Cardiac fibroblast (primary cell): ENCODE measurements around the gene IMPDH2.

ENCODE experiments used
- DNase-seq, 2 donors: peaks; one replicate each; pipeline versions ENCODE4 v3.0.0 to v3.0.0-alpha.2; 2010; ENCODE audit warnings: low read depth in 2 of 2
- H3K4me3 ChIP-seq, 2 donors: replicated peaks in 1 of 2; 1 replicate in 1 of 2; 2 replicates in 1 of 2; pipeline ENCODE4 v1.5.1; 2011; ENCODE audit warnings: low read depth in 2 of 2, low read length in 2 of 2, mild to moderate bottlenecking in 2 of 2, moderate library complexity in 1 of 2
- TF ChIP-seq, protein P1 (sequence below): IDR thresholded peaks from one replicate; pipeline ENCODE4 v1.5.1; 2011; ENCODE audit warnings: low read depth, mild to moderate bottlenecking, low read length, inconsistent platforms

Gene IMPDH2

GRCh38 chr3:49027634-49028033 lies 1.6 kb downstream of the IMPDH2 start:
- TF ChIP-seq, protein P1, sequence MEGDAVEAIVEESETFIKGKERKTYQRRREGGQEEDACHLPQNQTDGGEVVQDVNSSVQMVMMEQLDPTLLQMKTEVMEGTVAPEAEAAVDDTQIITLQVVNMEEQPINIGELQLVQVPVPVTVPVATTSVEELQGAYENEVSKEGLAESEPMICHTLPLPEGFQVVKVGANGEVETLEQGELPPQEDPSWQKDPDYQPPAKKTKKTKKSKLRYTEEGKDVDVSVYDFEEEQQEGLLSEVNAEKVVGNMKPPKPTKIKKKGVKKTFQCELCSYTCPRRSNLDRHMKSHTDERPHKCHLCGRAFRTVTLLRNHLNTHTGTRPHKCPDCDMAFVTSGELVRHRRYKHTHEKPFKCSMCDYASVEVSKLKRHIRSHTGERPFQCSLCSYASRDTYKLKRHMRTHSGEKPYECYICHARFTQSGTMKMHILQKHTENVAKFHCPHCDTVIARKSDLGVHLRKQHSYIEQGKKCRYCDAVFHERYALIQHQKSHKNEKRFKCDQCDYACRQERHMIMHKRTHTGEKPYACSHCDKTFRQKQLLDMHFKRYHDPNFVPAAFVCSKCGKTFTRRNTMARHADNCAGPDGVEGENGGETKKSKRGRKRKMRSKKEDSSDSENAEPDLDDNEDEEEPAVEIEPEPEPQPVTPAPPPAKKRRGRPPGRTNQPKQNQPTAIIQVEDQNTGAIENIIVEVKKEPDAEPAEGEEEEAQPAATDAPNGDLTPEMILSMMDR = no peak
- DNase-seq = no peak
- H3K4me3 ChIP-seq = no peak overlapping the region

- no peak overlapping the region for H3K4me3 ChIP-seq
- TF ChIP-seq, protein P1 = no peak
- no peak for DNase-seq
Measured at GRCh38 chr3:49026536-49026935, 2.7 kb downstream of the IMPDH2 start.

GRCh38 chr3:49025793-49026520 lies 3.2 kb downstream of the IMPDH2 start:
- no peak overlapping the region for H3K4me3 ChIP-seq
- TF ChIP-seq, protein P1 = no peak
- DNase-seq = no peak

DNA sequence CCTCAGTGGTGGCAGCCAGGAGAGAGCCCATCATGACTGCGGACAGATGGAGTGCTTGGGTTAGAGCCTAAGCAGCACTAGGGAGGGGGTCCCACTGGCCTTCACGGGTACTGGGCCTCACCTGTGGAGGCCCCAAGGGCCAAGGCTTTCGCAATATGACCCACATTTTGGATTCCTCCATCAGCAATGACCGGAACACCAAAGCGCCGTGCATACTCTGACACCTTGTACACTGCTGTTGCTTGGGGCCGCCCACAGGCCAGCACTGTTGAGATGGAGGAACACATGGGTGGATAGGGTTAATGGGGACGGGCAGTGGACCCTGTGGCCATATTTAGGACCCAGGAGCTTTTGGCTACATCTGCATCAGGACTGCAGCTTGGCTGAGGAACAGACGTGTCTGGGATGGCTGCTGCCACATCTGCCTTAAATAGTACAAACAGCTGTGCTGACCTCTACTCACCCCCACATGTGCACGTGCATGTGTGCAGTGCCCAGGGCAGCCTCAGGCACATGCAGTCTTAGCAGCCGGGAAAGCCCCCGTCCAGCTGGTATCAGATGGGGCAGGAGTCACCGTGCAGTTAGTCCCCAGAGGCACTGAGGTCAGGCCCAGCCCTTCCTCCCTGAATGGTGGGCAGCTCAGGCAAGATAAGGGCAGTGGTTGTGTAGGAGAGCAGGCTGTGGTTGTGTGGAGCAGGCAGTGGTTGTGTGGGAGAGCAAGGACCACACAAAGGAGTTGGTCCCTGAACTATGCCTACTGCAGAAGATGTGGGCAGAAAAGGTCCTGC lies 4.0 kb downstream of the IMPDH2 start:
- DNase-seq = no peak
- TF ChIP-seq, protein P1 = no peak
- no peak overlapping the region for H3K4me3 ChIP-seq

- TF ChIP-seq, protein P1 = no peak
- DNase-seq = no peak
- H3K4me3 ChIP-seq = no peak overlapping the region
Measured at GRCh38 chr3:49024449-49024848, 4.7 kb downstream of the IMPDH2 start.

GRCh38 chr3:49023775-49024174 lies 5.4 kb downstream of the IMPDH2 start:
- H3K4me3 ChIP-seq = no peak overlapping the region
- DNase-seq = no peak
- TF ChIP-seq, protein P1 = no peak
